Dermis blood vessel endothelial cell (primary cell): ENCODE data around the gene PLEKHG7. TPM values are rescaled to one million over a fixed set of nuclear protein-coding genes. Genes with fewer than 3 reads are reported as not detected.
"Not testable (repeated sequence)": the region's sequence is repeated elsewhere in the genome, so short reads cannot be mapped to it uniquely, and the experiment has no call there.

Experiments
- DNase-seq: peaks from one replicate; pipeline ENCODE4 v3.0.0; 2010
- total RNA-seq: library from RNA; depleted of rRNA; stranded (reverse); fragments of >200 nt; gene quantifications from 2 replicates; pipeline ENCODE4 v1.2.3, GENCODE V29; 2014

The PLEKHG7 gene
- total RNA-seq, 1 donor from 2014 or later, result not detected

DNA sequence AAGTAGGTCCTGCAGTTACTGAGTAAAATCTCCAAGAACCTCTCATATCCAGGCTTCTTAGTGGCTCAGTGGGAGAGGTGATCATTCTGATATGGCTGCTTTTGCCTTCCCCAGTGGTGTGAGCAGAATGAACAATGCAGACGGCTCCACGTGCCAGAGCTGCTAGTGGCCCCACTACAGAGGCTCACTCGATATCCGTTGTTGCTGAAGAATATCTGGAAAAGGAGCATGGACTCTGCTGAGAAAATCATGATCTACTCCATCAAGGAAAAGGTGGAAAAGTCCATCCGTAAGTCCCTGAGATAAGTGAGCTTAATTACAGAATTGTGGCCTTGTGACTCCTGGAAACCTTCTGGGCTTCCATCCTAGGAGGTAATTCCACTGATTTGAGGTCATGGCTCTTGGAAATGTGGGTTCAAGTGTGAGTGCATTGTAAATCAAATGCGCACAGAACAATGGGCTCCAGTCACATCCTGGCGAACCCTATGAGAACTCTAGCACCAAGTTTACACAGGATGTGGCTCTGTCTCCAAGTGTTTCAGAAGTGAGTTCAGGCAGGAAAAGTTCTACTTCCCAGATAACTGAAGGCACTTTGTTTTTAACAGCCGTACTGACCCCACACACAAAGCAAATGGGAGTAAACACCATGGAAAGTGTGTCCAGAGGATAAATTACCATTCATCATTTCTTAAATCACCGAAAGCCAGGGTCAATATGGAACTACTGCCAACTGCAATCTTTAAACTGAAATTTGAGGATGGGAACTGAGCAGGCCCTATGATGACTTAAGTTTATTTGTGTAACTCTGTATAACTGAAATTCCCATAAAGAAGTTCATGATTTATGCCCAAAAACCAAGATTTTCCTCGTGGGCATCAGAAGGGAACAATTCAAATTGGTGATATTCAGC lies 51.4 kb downstream of the PLEKHG7 start:
- peak; percentile 100 for DNase-seq

DNA sequence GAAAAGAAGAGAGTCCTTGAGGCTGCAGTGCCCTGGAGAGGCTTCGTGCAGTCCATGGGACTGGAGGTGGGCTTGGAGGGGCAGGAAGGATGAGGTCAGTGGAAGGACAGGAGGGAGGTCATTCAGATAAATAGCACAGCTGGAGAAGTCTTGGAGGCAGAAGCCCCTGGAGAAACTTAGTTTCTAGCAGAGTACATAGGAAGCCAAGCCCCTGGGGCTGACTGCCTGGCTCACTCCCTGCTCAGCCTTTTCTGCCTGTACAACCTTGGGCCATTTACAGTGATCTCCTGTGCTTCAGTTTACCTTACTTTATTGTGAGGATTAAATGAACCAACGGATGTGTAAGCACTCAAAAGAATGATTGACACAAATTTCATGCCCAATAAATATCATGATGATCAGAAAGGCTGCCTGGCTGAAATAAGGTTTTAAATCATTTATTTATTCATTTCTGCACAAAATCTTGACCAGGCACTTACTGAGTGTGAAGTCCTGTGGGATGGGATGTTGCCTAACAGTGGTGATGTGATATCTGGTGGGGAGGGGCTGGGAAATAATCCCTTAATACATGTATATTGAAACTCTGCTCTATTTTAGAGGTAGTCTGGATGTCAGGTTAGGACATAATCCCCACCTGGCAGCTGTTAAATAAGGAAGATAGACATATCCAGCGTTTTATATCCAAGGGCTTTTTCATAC lies 54.3 kb downstream of the PLEKHG7 start:
- DNase-seq, result no peak

- peak; percentile 71 for DNase-seq
Observed at GRCh38 chr12:92757597-92758121, 54.9 kb downstream of the PLEKHG7 start.

DNA sequence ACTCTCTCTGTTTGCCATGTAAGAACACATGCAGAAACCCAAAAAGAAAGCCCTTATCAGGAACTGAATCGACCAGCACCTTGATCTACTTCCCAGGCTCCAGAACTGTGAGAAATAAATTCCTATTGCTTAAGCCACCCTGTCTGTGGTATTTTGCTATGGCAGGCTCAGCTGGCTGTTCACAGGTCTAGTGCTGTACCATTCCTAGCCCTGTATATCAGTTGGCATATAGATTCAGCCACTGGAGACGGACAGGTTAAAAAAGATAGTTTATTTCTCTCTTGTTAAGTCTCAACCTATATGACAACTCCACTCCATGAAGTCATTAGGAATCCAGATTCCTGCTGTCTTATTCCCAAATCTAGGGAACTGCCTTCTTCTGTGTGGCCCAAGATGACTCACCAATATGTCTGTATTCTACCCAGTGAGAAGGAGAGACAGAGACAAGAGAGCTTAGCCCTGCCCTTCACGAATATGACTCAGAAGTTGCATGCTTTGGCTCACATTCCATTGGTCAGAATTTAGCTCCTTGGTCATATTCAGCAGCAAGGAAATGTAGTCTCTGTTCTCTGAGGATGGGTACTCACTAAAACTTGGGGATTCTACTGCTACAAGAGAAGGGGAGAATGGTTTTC lies 57.0 kb downstream of the PLEKHG7 start:
- peak; percentile 57 for DNase-seq

GRCh38 chr12:92762773-92763172 lies 60.0 kb downstream of the PLEKHG7 start:
- no peak for DNase-seq

DNA sequence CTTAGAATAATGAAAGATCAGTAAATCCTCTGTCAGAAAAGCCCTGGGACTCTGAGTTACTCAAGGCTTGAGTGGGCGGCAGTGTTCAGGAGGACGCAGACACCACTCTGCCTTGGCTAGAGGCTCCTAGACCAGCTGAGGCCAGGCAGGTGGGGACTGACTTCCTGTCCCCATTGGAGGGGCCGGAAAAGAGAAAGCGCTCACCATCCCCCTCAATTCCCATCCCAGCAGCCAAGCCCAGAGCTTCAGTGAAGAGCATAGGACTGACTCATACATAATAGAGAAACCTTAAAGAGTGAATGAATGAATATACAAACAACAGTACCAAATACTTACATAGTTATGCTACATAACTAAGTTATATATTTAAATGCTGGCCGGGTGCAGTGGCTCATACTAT lies 62.0 kb downstream of the PLEKHG7 start:
- peak; percentile 59 for DNase-seq

DNA sequence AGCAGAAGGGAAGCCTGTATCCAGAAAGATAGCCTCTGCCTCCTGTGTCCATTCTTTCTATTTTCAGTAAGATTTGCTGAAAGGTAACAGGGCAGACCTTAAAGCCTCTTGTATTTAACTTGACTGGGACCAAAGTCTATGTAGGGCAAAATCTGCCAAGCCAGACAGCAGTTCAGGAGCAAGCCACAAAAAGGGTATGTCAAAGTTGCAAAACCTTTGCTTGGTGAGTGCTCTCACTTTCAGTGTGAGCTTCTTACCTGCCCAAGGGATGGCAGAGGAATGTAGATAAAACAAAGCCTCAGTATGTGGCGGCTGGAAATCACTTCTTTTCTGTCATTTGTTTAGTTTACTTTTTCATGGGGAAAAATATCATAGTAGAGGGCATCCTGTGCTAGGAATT lies 63.1 kb downstream of the PLEKHG7 start:
- no peak for DNase-seq

DNA sequence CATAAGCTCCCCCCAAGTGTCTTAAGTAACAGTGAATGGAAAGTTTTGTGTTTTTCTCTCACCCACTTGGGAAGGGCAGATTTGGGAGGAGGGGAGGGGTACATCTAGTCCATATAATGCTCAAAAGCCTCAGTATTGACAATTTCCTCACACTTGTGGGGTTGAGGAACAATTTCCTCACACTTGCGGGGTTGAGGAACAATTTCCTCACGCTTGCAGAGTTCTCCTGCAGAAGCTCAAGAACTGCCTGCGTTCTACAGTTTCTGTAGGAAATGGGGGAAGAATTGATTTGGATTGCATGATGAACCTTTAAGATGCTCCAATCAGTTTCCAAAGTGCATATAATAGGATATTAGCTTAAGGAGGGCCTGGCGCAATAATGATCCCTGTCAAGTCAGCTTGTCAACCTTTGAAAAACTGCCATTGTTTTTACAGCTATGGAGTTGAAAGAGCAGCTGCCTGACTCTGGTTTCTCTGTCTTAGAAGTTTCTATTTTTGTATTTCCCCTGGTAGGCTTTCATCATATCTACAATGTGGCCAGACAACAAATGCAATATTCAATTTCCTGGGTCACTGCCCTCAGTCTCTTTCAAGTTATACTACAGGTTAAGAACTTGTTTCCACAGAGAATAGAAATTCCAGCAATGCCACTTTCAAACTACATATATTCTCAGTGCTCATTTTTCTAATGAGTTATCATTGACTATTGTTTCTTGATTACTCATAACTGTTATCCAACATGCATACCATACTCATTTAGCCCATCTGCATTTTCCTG lies 66.5 kb downstream of the PLEKHG7 start:
- peak; percentile 82 for DNase-seq

DNA sequence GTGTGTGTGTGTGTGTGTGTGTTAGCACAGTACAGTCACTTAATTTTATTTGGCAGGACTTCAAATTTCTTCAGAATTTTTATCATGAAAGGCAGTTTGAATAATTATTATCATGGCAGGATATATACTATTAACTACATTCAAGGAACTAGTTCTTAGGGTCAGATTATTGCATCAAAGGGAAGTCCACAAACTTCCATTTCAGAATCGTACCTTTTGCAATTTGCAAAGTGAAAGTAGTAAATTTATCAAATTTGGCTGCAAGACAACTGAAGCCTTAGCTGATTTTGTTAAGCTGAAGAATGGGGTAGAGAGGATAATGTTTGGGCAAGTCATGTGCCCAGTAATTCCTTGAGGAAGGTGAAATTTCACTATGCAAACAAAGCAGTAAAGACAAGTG lies 68.2 kb downstream of the PLEKHG7 start:
- DNase-seq, result no peak

DNA sequence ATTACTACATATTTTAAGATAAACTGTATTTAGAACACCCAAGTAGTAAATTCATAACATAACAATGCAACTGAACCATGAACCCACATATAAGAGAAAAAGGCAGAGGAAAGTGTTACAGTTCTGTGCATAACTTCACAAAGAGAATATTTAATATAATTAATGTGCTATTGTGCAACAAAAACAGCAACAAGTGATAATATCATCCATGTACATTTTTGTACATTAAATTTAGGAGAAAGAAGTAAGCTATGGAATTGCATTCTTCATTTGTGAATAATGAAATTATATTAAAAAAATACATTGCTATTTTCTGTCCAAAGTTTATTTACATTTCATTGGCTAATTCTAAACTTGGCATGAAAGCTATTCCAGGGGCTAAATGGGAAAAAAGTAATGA lies 72.6 kb downstream of the PLEKHG7 start:
- no peak for DNase-seq

GRCh38 chr12:92778525-92778924 lies 75.7 kb downstream of the PLEKHG7 start:
- peak; percentile 97 for DNase-seq

DNA sequence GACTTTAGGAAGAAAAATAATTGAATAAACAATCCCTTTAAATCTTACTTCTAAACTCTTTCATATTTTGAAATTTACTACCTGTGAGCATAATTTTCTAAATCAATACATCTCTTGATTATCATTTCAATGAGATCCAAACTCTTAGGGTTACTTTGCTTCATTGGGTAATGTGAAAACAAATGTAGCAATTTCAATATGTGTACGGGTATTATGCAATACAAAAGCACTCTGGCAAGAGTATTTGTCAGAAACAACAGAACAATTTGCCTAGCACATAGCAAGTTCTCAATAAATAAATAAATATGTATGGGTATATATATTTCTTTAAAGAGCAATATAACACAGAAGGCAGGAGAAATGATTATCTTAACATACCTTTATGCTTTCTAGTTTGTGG lies 77.1 kb downstream of the PLEKHG7 start:
- DNase-seq, result no peak

- no peak for DNase-seq
Observed at GRCh38 chr12:92784356-92784755, 81.6 kb downstream of the PLEKHG7 start.

- DNase-seq, result peak; percentile 92
Observed at GRCh38 chr12:92784797-92785562, 82.2 kb downstream of the PLEKHG7 start.

DNA sequence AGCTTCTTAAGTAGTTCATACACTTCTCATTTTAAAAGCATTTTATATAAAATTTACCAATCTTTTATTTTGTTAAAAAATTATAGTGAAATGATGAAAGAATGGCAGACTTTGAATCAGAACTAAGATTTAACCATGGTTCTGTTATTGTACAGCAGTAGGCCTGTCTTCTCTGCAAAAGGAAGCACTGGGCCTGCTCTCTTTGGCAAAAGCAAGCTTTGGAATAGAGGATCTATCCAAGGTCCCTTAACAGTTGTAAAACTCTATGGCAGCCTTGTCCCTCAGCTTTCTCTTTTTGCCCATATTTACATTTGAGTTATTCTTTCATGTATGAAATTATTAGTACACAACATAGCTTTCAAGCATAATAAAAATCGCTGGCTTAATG lies 82.8 kb downstream of the PLEKHG7 start:
- DNase-seq, result no peak

- no peak for DNase-seq
Observed at GRCh38 chr12:92786045-92786444, 83.3 kb downstream of the PLEKHG7 start.

GRCh38 chr12:92794356-92794755 lies 91.6 kb downstream of the PLEKHG7 start:
- not testable (repeated sequence) for DNase-seq

DNA sequence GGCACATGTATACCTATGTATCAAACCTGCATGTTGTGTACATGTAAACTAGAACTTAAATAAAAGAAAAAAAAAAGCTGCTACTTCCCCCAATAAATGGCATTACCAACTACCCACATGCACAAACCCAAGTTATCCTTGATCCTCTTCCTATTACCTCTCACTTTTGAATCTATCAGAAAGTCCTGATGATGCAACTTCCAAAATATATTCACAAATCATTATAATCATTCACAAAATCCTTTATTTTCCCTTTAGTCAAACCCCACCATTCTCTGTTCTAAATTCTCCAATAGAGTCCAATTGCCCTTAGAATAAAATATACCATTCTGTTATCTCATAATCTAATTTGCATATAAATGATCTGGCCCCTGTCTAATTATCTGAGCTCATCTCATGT lies 92.0 kb downstream of the PLEKHG7 start:
- DNase-seq, result no peak

DNA sequence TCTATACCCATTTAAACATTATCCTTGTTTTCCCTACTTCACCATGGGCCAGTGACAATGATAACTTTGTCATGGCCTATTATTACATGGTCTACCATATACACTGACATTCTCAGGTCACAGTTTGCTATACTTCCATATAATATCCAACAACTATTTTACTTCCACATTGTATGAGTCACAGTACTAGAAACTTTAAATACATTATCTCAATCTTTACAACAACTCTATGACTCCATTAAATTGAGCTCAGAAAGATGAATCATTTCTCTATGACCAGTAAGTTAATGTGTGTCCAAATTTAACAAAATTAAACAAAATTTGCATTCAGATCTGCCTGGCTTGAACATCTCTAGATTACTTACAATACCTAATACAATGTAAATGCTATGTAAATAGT lies 93.9 kb downstream of the PLEKHG7 start:
- no peak for DNase-seq

GRCh38 chr12:92802906-92803305 lies 100.1 kb downstream of the PLEKHG7 start:
- DNase-seq, result no peak

DNA sequence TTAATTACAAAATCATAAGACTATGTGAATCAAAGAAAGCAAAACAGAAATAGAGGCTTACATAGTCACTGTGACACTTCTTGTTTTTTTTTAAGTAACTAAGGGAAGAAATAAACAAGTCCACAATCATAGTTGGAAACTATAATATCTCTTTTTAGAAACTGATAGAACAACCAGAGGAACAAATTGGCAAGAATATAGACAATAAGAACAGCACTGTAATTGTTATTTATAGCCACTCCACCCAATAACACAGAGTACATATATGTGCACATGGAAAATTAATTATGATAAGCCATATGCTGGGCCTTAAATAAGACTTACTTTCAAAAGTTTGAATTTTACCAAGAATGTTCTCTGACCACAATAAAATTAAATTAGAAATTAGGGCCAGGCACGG lies 101.1 kb downstream of the PLEKHG7 start:
- no peak for DNase-seq

- DNase-seq, result no peak
Observed at GRCh38 chr12:92810370-92810769, 107.6 kb downstream of the PLEKHG7 start.
